Measurements from ENCODE around the gene ANKRD23. TPM values are rescaled to one million over a fixed set of nuclear protein-coding genes. Genes with fewer than 3 reads are reported as not detected.
"Not testable (repeated sequence)": the region's sequence is repeated elsewhere in the genome, so short reads cannot be mapped to it uniquely, and the experiment has no call there.

Gene ANKRD23
- total RNA-seq, 2 experiments from 2014 or later: 16.5 to 17.8 TPM

GRCh38 chr2:96797066-96797625 lies 46.7 kb downstream of the ANKRD23 start:
- Mint-ChIP-seq H3K27me3 (no peaks in the 10 kb centered on the region), H3K36me3 (no peaks in the 10 kb centered on the region), H3K4me3 (no peak overlapping the region), H3K9me3 (no peaks in the 10 kb centered on the region), H3K4me1 (no peaks in the 10 kb centered on the region), H3K27ac (no peak overlapping the region)
- ATAC-seq (ENCODE audit: low read depth) (no peak), DNase-seq (no peak)
- POLR2A ChIA-PET: interaction anchor here (0.5 kb wide), 1 partner anchor 61 kb away, joined by 9 read pairs; the partner anchor contains the start of gene ANKRD39

- not testable (repeated sequence) for H3K4me1 Mint-ChIP-seq, H3K27ac Mint-ChIP-seq
- POLR2A ChIA-PET: interaction anchor here (0.5 kb wide), 1 partner anchor 62 kb away, joined by 9 read pairs; the partner anchor contains the start of gene ANKRD39
Observed at GRCh38 chr2:96796497-96796896, 47.3 kb downstream of the ANKRD23 start.

GRCh38 chr2:96795076-96795475 lies 48.7 kb downstream of the ANKRD23 start:
- H3K36me3 Mint-ChIP-seq: no peaks in the 10 kb centered on the region
- no peaks in the 10 kb centered on the region for H3K9me3 Mint-ChIP-seq
- no peak overlapping the region for H3K27ac Mint-ChIP-seq
- POLR2A ChIA-PET: no interaction called here
- DNase-seq (no peak), ATAC-seq (ENCODE audit: low read depth) (no peak)
- H3K4me3 Mint-ChIP-seq: no peak overlapping the region
- H3K4me1 Mint-ChIP-seq: no peaks in the 10 kb centered on the region
- no peaks in the 10 kb centered on the region for H3K27me3 Mint-ChIP-seq

More at GRCh38 chr2:96796497-96796896, 47.3 kb downstream of the ANKRD23 start:
- not testable (repeated sequence) for H3K9me3 Mint-ChIP-seq; H3K36me3 Mint-ChIP-seq; H3K27me3 Mint-ChIP-seq; ATAC-seq (ENCODE audit: low read depth); DNase-seq; H3K4me3 Mint-ChIP-seq

GRCh38 chr2:96792772-96793749 lies 50.8 kb downstream of the ANKRD23 start:
- no peak for ATAC-seq (ENCODE audit: low read depth)
- no peak overlapping the region for H3K27ac Mint-ChIP-seq
- H3K4me3 Mint-ChIP-seq: no peak overlapping the region
- DNase-seq: no peak
- no peaks in the 10 kb centered on the region for H3K9me3 Mint-ChIP-seq
- POLR2A ChIA-PET: interaction anchor here (0.6 kb wide), 1 partner anchor 23 kb away, joined by 3 read pairs; the partner anchor contains the start of gene CNNM3
- no peaks in the 10 kb centered on the region for H3K4me1 Mint-ChIP-seq
- no peaks in the 10 kb centered on the region for H3K27me3 Mint-ChIP-seq
- no peaks in the 10 kb centered on the region for H3K36me3 Mint-ChIP-seq

GRCh38 chr2:96789245-96789617 lies 54.6 kb downstream of the ANKRD23 start:
- POLR2A ChIA-PET: no interaction called here
- H3K36me3 Mint-ChIP-seq: no peaks in the 10 kb centered on the region

GRCh38 chr2:96788442-96789244 lies 55.2 kb downstream of the ANKRD23 start:
- no peak for ATAC-seq (ENCODE audit: low read depth)
- H3K9me3 Mint-ChIP-seq: no peaks in the 10 kb centered on the region
- no peak overlapping the region for H3K27ac Mint-ChIP-seq
- H3K4me1 Mint-ChIP-seq: no peaks in the 10 kb centered on the region
- no peaks in the 10 kb centered on the region for H3K27me3 Mint-ChIP-seq
- no peak overlapping the region for H3K4me3 Mint-ChIP-seq
- H3K36me3 Mint-ChIP-seq: no peaks in the 10 kb centered on the region
- no peak for DNase-seq
- POLR2A ChIA-PET: no interaction called here

More at GRCh38 chr2:96789245-96789617, 54.6 kb downstream of the ANKRD23 start:
- no peak for DNase-seq
- no peak overlapping the region for H3K4me3 Mint-ChIP-seq
- no peaks in the 10 kb centered on the region for H3K27me3 Mint-ChIP-seq
- no peak for ATAC-seq (ENCODE audit: low read depth)
- no peak overlapping the region for H3K27ac Mint-ChIP-seq
- H3K9me3 Mint-ChIP-seq: no peaks in the 10 kb centered on the region
- no peaks in the 10 kb centered on the region for H3K4me1 Mint-ChIP-seq

Small RNA genes within 50 kb of the gene (microRNA-seq; reads per million reads assigned to microRNA genes)
- gene MIR3127: not detected

Other genes starting within 250 kb of the ANKRD23 start
- 10 to 100 TPM; 63.8 to 69.6 TPM for gene KANSL3, start 205.7 kb downstream of the ANKRD23 start, total RNA-seq
- not detected for gene FER1L5, start 201.3 kb downstream of the ANKRD23 start, total RNA-seq
- gene LMAN2L, start 104.0 kb downstream of the ANKRD23 start, total RNA-seq: 1 to 10 TPM; 7.2 to 7.3 TPM
- 1 to 10 TPM; 6.9 to 7.9 TPM for gene CNNM4, start 83.1 kb downstream of the ANKRD23 start, total RNA-seq
- 10 to 100 TPM; 34.6 to 34.7 TPM for gene CNNM3, start 27.8 kb downstream of the ANKRD23 start, total RNA-seq
- gene ANKRD39, start 14.0 kb upstream of the ANKRD23 start, total RNA-seq: 10 to 100 TPM; 31.2 to 33.9 TPM
- gene SEMA4C, start 26.1 kb upstream of the ANKRD23 start, total RNA-seq: 10 to 100 TPM; 28.8 to 30.6 TPM
- gene FAM178B, start 142.6 kb upstream of the ANKRD23 start, total RNA-seq: under 1 TPM; 0.75 to 0.94 TPM

Data from activated naive CD8-positive, alpha-beta T cell treated with anti-CD3 and anti-CD28 coated beads, Interleukin-2, amount 10 ng/mL, durations not matched to agents 7 days and 5 days (primary cell).